GM12878 (cell line): ENCODE data around the gene B4GALNT2. TPM values are rescaled to one million over a fixed set of nuclear protein-coding genes. Genes with fewer than 3 reads are reported as not detected.

Experiments
- ATAC-seq: fragments of 200-7000 bp; cut with Tn5 transposase; 3 replicates; pipeline ENCODE4 v1.9.1; 2020; ENCODE audit warnings: mild to moderate bottlenecking, moderate library complexity
- BruUV-seq: library from RNA; stranded (reverse); fragments of 400-500 nt; replicated peaks from 2 replicates; lab custom pipeline; 2021; lab: Mats Ljungman, UMichigan
- CTCF ChIA-PET: fragments of 300-600 bp; sonication (Branson Sonifier 250); formaldehyde crosslinking; extraction: SDS; loops from one replicate; lab custom pipeline; 2021; ENCODE audit warnings: inconsistent platforms; lab: Yijun Ruan, JAX
- POLR2A ChIA-PET: fragments of 350-600 bp; formaldehyde crosslinking; extraction: SDS; loops from one replicate; lab custom pipeline; 2021; ENCODE audit warnings: inconsistent platforms; lab: Charles Lee
- RAD21 ChIA-PET: fragments of 300-600 bp; sonication (Branson Sonifier 250); formaldehyde crosslinking; loops from one replicate; lab custom pipeline; 2023; ENCODE audit warnings: antibody characterized with exemption; ENCODE audit not compliant: unreplicated experiment; lab: Charles Lee
- SMC1A ChIA-PET: fragments of 300-600 bp; sonication (Branson Sonifier 250); formaldehyde crosslinking; loops from one replicate; lab custom pipeline; 2023; ENCODE audit not compliant: unreplicated experiment, uncharacterized antibody; lab: Charles Lee
- DNase-seq: peaks from one replicate; pipeline ENCODE4 v3.0.0-alpha.2; 2011; ENCODE audit warnings: low read depth, low spot score
- FAIRE-seq: peaks from 3 replicates; lab custom pipeline; 2011; peaks lifted over from hg19 to GRCh38; lab: Jason Lieb, UNC
- H2AFZ ChIP-seq: 2 replicates; pipeline ENCODE4 v1.6.0; 2011; ENCODE audit warnings: low read depth, low read length, control low read depth; ENCODE audit not compliant: control insufficient read depth
- H3K27ac ChIP-seq: 2 replicates; pipeline ENCODE4 v1.5.1; 2011; ENCODE audit warnings: control low read depth; ENCODE audit not compliant: control insufficient read depth, insufficient read depth
- H3K27me3 ChIP-seq, 2 experiments: replicated peaks in 1 of 2; 2 replicates each; pipeline versions ENCODE4 v1.6.0 to v1.6.1; 2011; ENCODE audit warnings: low read length in 1 of 2; ENCODE audit not compliant: control insufficient read depth in 2 of 2, insufficient read depth in 2 of 2
- H3K36me3 ChIP-seq, 2 experiments: 2 replicates each; pipeline ENCODE4 v1.5.1; 2011; ENCODE audit warnings: low read length in 1 of 2; ENCODE audit not compliant: control insufficient read depth in 2 of 2, insufficient read depth in 2 of 2
- H3K4me1 ChIP-seq: 2 replicates; pipeline ENCODE4 v1.6.1; 2011; ENCODE audit warnings: mild to moderate bottlenecking, low read length, moderate library complexity, mixed read lengths; ENCODE audit not compliant: control insufficient read depth, insufficient read depth
- H3K4me2 ChIP-seq: 2 replicates; pipeline ENCODE4 v1.6.0; 2011; ENCODE audit warnings: control low read depth; ENCODE audit not compliant: control insufficient read depth, insufficient read depth
- H3K4me3 ChIP-seq: fragments of 200-600 bp; sonication (generic); 2 replicates; pipeline ENCODE4 v1.5.1; 2016
- H3K79me2 ChIP-seq: 2 replicates; pipeline ENCODE4 v1.6.0; 2011; ENCODE audit warnings: low read length; ENCODE audit not compliant: control insufficient read depth, insufficient read depth
- H3K9ac ChIP-seq: 2 replicates; pipeline ENCODE4 v1.8.0; 2011; ENCODE audit warnings: low read length, control low read depth, mixed read lengths; ENCODE audit not compliant: control insufficient read depth, insufficient read depth
- H3K9me3 ChIP-seq: replicated peaks from 3 replicates; pipeline ENCODE4 v1.5.1; 2011; ENCODE audit warnings: mild to moderate bottlenecking, low read length; ENCODE audit not compliant: control insufficient read depth, insufficient read depth
- H4K20me1 ChIP-seq: 2 replicates; pipeline ENCODE4 v1.6.0; 2011; ENCODE audit not compliant: control insufficient read depth, insufficient read depth
- HDAC6 ChIP-seq: fragments of 200-600 bp; sonication (generic); IDR thresholded peaks from one replicate; pipeline ENCODE4 v1.8.0; 2017; ENCODE audit warnings: antibody characterized with exemption; ENCODE audit not compliant: unreplicated experiment
- IKZF1 ChIP-seq: fragments of 450-650 bp; conservative IDR thresholded peaks from 2 replicates; pipeline ENCODE4 v1.6.1; 2017; ENCODE audit warnings: antibody characterized with exemption, mild to moderate bottlenecking
- LARP7 ChIP-seq: fragments of 450-650 bp; IDR thresholded peaks from 2 replicates; pipeline ENCODE4 v1.6.1; 2017; ENCODE audit warnings: mild to moderate bottlenecking
- POU2F2 ChIP-seq: IDR thresholded peaks from 3 replicates; pipeline ENCODE4 v1.6.1; 2011; ENCODE audit warnings: low read depth, mild to moderate bottlenecking, low read length, borderline replicate concordance
- SMAD1 ChIP-seq: fragments of 450-650 bp; IDR thresholded peaks from 2 replicates; pipeline ENCODE4 v1.6.1; 2018; ENCODE audit warnings: mild to moderate bottlenecking, low read depth; ENCODE audit not compliant: partially characterized antibody
- WGBS: methylation state at CpG from one replicate; pipeline ENCODE4 v1.1.6; 2016; ENCODE audit warnings: low lambda C conversion rate; ENCODE audit not compliant: insufficient replicate concordance, insufficient coverage; ENCODE audit errors: missing lambda C conversion rate; 5-methylcytosine and 5-hydroxymethylcytosine counted together
- in situ Hi-C: fragments of 300-500 bp; cut with MboI; formaldehyde crosslinking; loops from 9 replicates; pipeline ENCODE4 v1.14.3; 2018; ENCODE audit warnings: mixed read lengths
- intact Hi-C: fragments of 100-400 bp; cut with micrococcal nuclease; formaldehyde crosslinking; loops from one replicate; pipeline ENCODE4 v1.14.2; 2022; ENCODE audit not compliant: unreplicated experiment
- polyA plus RNA-seq, 11 experiments: library from polyadenylated mRNA; depleted of rRNA in 4 of 11; unstranded in 6 of 11; stranded (reverse) in 5 of 11; fragments of >200 nt; fragmentation: Nextera tagmentation in 4 of 11; fragmentation: Illumina TruSeq in 1 of 11; extraction: Ambion mirVana in 4 of 11; extraction: Trizol in 1 of 11; gene quantifications; 1 replicate in 1 of 11; 2 replicates in 10 of 11; pipeline versions ENCODE4 v1.2.1 to v1.2.3, GENCODE V29; 2011 to 2016; ENCODE audit warnings: inconsistent platforms in 2 of 11, missing spikeins in 2 of 11, low read depth in 1 of 11
- total RNA-seq, 4 experiments: library from RNA; depleted of rRNA in 3 of 4; stranded (reverse); fragments of >200 nt in 3 of 4; fragmentation: Illumina TruSeq in 1 of 4; extraction: Trizol in 1 of 4; gene quantifications; 2 replicates each; pipeline versions ENCODE4 v1.2.1 to v1.2.3, GENCODE V29; 2013 to 2021
- TF ChIP-seq, protein P1 (sequence below): fragments of 450-650 bp; IDR thresholded peaks from 2 replicates; pipeline ENCODE4 v1.6.1; 2017; ENCODE audit warnings: mild to moderate bottlenecking, moderate library complexity

The B4GALNT2 gene
- total and polyA plus RNA-seq, 10 of the 15 experiments (the other 5 are each of a cell fraction or from before 2014, with no cell fraction given), result not detected

GRCh38 chr17:49213847-49214246 lies 81.3 kb downstream of the B4GALNT2 start:
- H3K79me2 ChIP-seq, result peaks cover 87% of the 10 kb centered on the region
- no peaks in the 10 kb centered on the region for H3K27me3 ChIP-seq
- no peak overlapping the region for H2AFZ ChIP-seq
- DNase-seq (no peak), FAIRE-seq (no peak), ATAC-seq (no peak)
- H3K9ac ChIP-seq, result peak overlapping the region; percentile 27
- no peaks in the 10 kb centered on the region for H3K9me3 ChIP-seq
- H4K20me1 ChIP-seq, result no peaks in the 10 kb centered on the region
- peaks cover 5 to 16% of the 10 kb centered on the region in 2 experiments for H3K36me3 ChIP-seq
- in situ Hi-C loops (no loop called here), intact Hi-C loops (no loop called here)
- POLR2A ChIA-PET, result interaction anchor here (1.4 to 13.2 kb wide), 3 partner anchors 12 to 305 kb away, joined by 3 to 537 read pairs (median 12); no protein-coding TSS in a partner anchor
- SMC1A ChIA-PET, result interaction anchor here (2.4 to 16.8 kb wide), 3 partner anchors 8 to 18 kb away, joined by 11 to 354 read pairs (median 22); no protein-coding TSS in a partner anchor
- H3K4me2 ChIP-seq, result peak overlapping the region; percentile 94
- RAD21 ChIA-PET, result interaction anchor here (2.3 to 13.4 kb wide), 4 partner anchors 8 to 33 kb away, joined by 15 to 355 read pairs (median 39); no protein-coding TSS in a partner anchor
- TF ChIP-seq POU2F2 (peak; percentile 83; the same call in 2 of the 3 replicates), SMAD1 (peak; percentile 8), IKZF1 (0 out of 2 replicates have a peak, but pooled peaks have one; percentile 15), HDAC6 (no peak), LARP7 (0 out of 2 replicates have a peak, but pooled peaks have one; percentile 11)
- TF ChIP-seq, protein P1, sequence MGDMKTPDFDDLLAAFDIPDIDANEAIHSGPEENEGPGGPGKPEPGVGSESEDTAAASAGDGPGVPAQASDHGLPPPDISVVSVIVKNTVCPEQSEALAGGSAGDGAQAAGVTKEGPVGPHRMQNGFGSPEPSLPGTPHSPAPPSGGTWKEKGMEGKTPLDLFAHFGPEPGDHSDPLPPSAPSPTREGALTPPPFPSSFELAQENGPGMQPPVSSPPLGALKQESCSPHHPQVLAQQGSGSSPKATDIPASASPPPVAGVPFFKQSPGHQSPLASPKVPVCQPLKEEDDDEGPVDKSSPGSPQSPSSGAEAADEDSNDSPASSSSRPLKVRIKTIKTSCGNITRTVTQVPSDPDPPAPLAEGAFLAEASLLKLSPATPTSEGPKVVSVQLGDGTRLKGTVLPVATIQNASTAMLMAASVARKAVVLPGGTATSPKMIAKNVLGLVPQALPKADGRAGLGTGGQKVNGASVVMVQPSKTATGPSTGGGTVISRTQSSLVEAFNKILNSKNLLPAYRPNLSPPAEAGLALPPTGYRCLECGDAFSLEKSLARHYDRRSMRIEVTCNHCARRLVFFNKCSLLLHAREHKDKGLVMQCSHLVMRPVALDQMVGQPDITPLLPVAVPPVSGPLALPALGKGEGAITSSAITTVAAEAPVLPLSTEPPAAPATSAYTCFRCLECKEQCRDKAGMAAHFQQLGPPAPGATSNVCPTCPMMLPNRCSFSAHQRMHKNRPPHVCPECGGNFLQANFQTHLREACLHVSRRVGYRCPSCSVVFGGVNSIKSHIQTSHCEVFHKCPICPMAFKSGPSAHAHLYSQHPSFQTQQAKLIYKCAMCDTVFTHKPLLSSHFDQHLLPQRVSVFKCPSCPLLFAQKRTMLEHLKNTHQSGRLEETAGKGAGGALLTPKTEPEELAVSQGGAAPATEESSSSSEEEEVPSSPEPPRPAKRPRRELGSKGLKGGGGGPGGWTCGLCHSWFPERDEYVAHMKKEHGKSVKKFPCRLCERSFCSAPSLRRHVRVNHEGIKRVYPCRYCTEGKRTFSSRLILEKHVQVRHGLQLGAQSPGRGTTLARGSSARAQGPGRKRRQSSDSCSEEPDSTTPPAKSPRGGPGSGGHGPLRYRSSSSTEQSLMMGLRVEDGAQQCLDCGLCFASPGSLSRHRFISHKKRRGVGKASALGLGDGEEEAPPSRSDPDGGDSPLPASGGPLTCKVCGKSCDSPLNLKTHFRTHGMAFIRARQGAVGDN, result no peak
- CTCF ChIA-PET, result interaction anchor here (2.9 to 8.5 kb wide), 5 partner anchors 8 to 32 kb away, joined by 19 to 127 read pairs (median 45); no protein-coding TSS in a partner anchor
- H3K27ac ChIP-seq, result peak overlapping the region; percentile 96
- H3K4me1 ChIP-seq, result peaks cover 54% of the 10 kb centered on the region
- BruUV-seq, result no TSS peak
- peak overlapping the region; percentile 98 for H3K4me3 ChIP-seq
- WGBS, result 17% methylated on average over 2 of the region's 2 CpGs
